NCI-H82 treated with DMSO at 0.1 percent for 48 hours (cell line): ENCODE measurements around the gene MUC6.

Source experiments
- DNase-seq: peaks from one replicate; lab custom pipeline; 2025; ENCODE audit not compliant: unreplicated experiment; lab: John Stamatoyannopoulos, UW

MUC6 gene

DNA sequence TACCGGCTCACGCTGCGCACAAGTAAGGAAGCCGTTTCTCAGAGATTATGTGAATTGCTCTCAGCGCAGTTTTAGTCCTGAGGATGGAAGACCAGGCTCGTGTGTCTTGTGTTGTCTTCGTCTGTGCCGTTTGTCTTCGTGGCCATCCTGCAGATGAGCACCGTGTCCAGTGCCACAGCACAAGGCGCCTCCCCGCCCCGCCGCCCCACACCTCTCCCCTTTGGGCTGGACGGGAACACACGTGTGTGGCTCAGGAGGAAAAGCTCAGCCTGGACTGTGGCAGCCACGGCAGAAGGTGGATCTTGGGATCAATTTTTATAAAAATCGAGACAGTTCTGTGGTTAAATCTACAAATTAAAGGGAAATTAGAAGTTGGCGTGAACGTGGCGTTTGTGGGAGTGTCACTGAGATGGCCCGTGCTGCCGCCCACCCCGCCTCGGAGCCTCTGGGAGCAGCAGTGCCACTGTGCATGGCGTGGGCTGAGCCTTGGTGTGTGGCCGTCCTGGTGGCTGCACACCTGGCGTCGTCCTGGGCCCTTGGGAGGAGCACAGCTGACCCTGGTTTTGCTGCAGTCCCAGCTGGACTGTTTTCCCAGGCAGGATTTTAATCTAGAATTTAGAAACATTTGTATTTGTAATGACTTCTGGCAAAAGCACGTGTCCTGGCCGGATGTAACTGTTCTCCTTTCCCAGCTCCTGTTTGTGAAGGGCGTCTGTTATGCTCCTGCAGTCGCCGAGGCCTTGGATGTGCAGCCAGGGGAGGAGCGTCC lies 25.8 kb downstream of the MUC6 start:
- DNase-seq: no peak

- DNase-seq: no peak
Observed at GRCh38 chr11:1009991-1010390, 26.5 kb downstream of the MUC6 start.

- no peak for DNase-seq
Observed at GRCh38 chr11:1009371-1009770, 27.1 kb downstream of the MUC6 start.

- DNase-seq: no peak
Observed at GRCh38 chr11:1008803-1009145, 27.7 kb downstream of the MUC6 start.

GRCh38 chr11:1008001-1008802 lies 28.3 kb downstream of the MUC6 start:
- DNase-seq: no peak

- no peak for DNase-seq
Observed at GRCh38 chr11:1007279-1007678, 29.2 kb downstream of the MUC6 start.

GRCh38 chr11:1006762-1007161 lies 29.8 kb downstream of the MUC6 start:
- no peak for DNase-seq

DNA sequence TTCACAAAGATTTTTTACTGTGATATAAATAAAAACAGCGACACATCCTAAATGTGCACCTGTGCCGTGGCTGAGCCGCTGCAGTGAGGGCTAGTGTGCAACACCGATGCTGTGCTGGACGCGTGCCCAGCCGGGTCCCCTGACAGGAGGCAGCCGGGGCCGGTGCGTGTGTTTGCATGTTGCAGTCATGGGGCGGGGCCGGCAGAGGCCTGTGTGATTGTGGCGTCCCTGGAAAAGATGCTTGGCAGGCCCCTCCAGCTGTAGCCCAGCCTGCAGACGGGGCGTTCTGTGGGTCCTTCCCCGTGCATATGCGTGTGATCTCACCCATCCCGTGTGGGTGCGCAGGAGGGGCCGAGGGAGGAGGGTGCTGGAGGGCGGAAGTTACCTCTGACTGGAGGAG lies 30.6 kb downstream of the MUC6 start:
- no peak for DNase-seq

- no peak for DNase-seq
Observed at GRCh38 chr11:1003159-1003558, 33.4 kb downstream of the MUC6 start.

- no peak for DNase-seq
Observed at GRCh38 chr11:1002406-1002984, 34.0 kb downstream of the MUC6 start.

DNA sequence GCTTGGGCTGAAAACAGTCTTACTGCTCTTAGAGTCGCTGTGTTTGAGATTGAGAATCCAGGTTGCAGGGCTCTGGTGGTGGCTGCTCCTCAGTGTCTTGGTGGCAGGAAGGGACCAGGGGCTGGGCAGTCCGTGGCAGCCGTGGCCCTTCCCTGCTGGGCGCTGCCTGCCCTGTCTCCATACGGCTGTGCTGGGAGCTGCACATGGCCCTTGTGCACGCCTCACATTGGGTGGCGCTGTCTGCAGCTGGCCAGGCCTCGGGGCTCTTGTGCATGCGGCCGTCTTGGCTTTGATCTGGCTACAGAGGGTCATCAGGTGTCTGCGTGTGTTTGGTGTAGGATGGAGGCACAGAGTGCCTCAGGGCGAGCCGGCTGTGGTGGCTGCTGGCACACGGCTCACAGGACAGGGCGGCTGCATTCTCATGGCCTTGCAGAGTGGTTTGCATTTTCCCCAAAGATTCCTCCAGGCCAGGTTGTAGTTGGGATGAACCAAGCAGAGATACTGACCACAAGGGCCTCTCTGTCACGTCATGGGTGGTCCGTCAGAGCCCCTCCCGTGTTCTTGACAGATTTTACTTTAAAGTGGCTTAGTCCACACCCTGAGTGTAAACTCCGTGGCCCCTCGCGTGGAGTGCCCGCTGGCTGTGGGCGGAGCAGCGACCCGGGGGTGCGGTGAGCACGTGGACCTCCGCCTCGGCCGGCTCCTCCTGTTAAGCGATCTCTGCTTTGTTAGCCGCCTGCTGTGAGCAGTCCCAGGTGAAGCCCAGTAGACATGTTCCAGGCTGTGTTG lies 34.7 kb downstream of the MUC6 start:
- DNase-seq: no peak

GRCh38 chr11:1000357-1001278 lies 35.9 kb downstream of the MUC6 start:
- no peak for DNase-seq

DNA sequence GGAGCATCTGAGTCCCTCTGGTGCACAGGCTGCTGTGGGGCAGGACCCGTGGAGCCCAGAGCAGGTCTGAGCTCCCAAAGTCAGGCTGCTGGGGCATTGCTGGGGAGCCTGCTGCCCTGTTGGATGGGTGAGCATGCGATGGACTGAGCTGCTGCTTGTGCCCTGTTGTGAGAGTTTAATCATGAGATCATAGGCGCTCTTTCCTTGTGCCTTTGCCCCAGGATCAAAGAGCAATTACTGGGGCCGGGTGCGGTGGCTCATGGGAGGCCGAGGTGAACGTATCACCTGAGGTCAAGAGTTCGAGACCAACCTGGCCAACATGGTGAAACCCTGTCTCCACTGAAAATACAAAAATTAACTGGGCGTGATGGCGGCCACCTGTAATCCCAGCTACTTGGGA lies 37.5 kb downstream of the MUC6 start:
- DNase-seq: no peak

DNA sequence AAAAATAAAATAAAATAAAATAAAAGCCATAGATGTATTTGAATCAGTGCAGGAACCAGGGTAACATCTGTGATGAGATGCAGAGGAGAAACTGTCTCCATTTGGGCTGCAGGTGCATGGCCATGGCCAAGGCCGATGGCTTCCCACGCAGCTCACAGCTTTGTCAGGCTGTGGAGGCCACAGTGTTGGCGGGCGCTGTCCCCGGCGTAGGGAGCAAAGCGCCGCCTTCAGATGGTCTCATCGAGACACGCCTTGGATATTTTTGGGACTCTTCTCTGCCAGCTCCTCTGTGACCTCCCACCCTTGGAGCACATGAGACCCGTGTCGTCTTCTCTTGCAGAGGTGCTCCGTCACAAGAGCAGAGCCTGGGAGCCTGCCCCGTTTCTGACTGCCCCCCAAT lies 38.6 kb downstream of the MUC6 start:
- no peak for DNase-seq

GRCh38 chr11:996681-997080 lies 39.8 kb downstream of the MUC6 start:
- DNase-seq: no peak

- no peak for DNase-seq
Observed at GRCh38 chr11:995752-996420, 40.6 kb downstream of the MUC6 start.

GRCh38 chr11:995044-995751 lies 41.3 kb downstream of the MUC6 start:
- DNase-seq: no peak

GRCh38 chr11:993632-994167 lies 42.8 kb downstream of the MUC6 start:
- DNase-seq: no peak

GRCh38 chr11:992577-992976 lies 43.9 kb downstream of the MUC6 start:
- no peak for DNase-seq
